ENCODE results near the gene ARHGAP35. TPM values are rescaled to one million over a fixed set of nuclear protein-coding genes. Genes with fewer than 3 reads are reported as not detected.

Gene ARHGAP35
- total RNA-seq, 1 donor from 2014 or later, result 127 TPM

- Mint-ChIP-seq H3K4me1 (ENCODE audit: low read depth, unreplicated experiment) (peaks cover 20% of the 10 kb centered on the region), H3K9me3 (ENCODE audit: unreplicated experiment) (peaks cover 3% of the 10 kb centered on the region), H3K4me3 (ENCODE audit: unreplicated experiment) (no peak overlapping the region), H3K36me3 (ENCODE audit: unreplicated experiment) (peaks cover 4% of the 10 kb centered on the region), H3K27ac (ENCODE audit: unreplicated experiment) (no peak overlapping the region), H3K27me3 (ENCODE audit: unreplicated experiment) (peaks cover 2% of the 10 kb centered on the region)
- DNase-seq, result no peak
- no peak for TF ChIP-seq CTCF (IDR thresholded peaks at IDR 0.05; ENCODE audit: partially characterized antibody, unreplicated experiment)
Measured at GRCh38 chr19:46887240-46887782, 26.5 kb downstream of the ARHGAP35 start.

- Mint-ChIP-seq H3K27me3 (ENCODE audit: unreplicated experiment) (no peaks in the 10 kb centered on the region), H3K9me3 (ENCODE audit: unreplicated experiment) (peaks cover 5% of the 10 kb centered on the region), H3K4me3 (ENCODE audit: unreplicated experiment) (no peak overlapping the region), H3K4me1 (ENCODE audit: low read depth, unreplicated experiment) (peaks cover 17% of the 10 kb centered on the region), H3K27ac (ENCODE audit: unreplicated experiment) (no peak overlapping the region), H3K36me3 (ENCODE audit: unreplicated experiment) (peaks cover 4% of the 10 kb centered on the region)
- no peak for TF ChIP-seq CTCF (IDR thresholded peaks at IDR 0.05; ENCODE audit: partially characterized antibody, unreplicated experiment)
- no peak for DNase-seq
Measured at GRCh38 chr19:46890423-46891170, 29.8 kb downstream of the ARHGAP35 start.

- no peaks in the 10 kb centered on the region for H3K27me3 Mint-ChIP-seq (ENCODE audit: unreplicated experiment)
- no peak overlapping the region for H3K27ac Mint-ChIP-seq (ENCODE audit: unreplicated experiment)
- H3K4me1 Mint-ChIP-seq (ENCODE audit: low read depth, unreplicated experiment), result peaks cover 22% of the 10 kb centered on the region
Measured at GRCh38 chr19:46892252-46893179, 31.7 kb downstream of the ARHGAP35 start.

GRCh38 chr19:46896076-46896794 is 35.4 kb downstream of the ARHGAP35 start:
- Mint-ChIP-seq H3K27ac (ENCODE audit: unreplicated experiment) (no peak overlapping the region), H3K4me1 (ENCODE audit: low read depth, unreplicated experiment) (peaks cover 19% of the 10 kb centered on the region), H3K4me3 (ENCODE audit: unreplicated experiment) (no peak overlapping the region), H3K9me3 (ENCODE audit: unreplicated experiment) (peaks cover 4% of the 10 kb centered on the region), H3K36me3 (ENCODE audit: unreplicated experiment) (no peaks in the 10 kb centered on the region), H3K27me3 (ENCODE audit: unreplicated experiment) (no peaks in the 10 kb centered on the region)
- DNase-seq, result no peak
- no peak for TF ChIP-seq CTCF (IDR thresholded peaks at IDR 0.05; ENCODE audit: partially characterized antibody, unreplicated experiment)

More at GRCh38 chr19:46892252-46893179, 31.7 kb downstream of the ARHGAP35 start:
- TF ChIP-seq CTCF (IDR thresholded peaks at IDR 0.05; ENCODE audit: partially characterized antibody, unreplicated experiment), result no peak
- peaks cover 2% of the 10 kb centered on the region for H3K36me3 Mint-ChIP-seq (ENCODE audit: unreplicated experiment)
- no peak for DNase-seq
- H3K4me3 Mint-ChIP-seq (ENCODE audit: unreplicated experiment), result no peak overlapping the region
- H3K9me3 Mint-ChIP-seq (ENCODE audit: unreplicated experiment), result peaks cover 4% of the 10 kb centered on the region
